ENCODE data around the gene NFIA.

The NFIA gene

DNA sequence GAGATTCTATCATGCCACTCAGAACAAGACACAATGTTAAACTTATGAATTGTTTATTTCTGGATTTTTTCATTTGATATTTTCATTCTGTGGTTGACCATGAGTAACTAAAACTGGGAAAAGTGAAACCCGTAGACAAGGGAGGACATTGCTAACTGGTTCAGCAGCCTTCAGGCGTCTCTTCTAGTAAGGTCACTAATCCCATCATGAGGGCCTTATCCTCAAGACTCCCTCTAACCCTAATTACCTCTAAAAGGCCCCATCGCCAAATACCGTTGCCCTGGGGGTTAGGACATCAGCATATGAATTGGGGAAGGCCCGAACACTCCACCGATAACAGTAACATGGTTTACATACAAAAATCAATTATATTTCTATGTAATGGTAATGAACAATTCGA, 394.9 kb downstream of the NFIA start:
- H3K27ac ChIP-seq (ENCODE audit: low read depth, low read length), result no peak overlapping the region
- H3K9ac ChIP-seq (ENCODE audit: low read depth, low read length), result no peak overlapping the region

GRCh38 chr1:61480273-61480935, 398.0 kb downstream of the NFIA start:
- Histone ChIP-seq H3K27ac (ENCODE audit: low read depth, low read length) (no peak overlapping the region), H3K4me3 (ENCODE audit: low read depth, low read length) (no peak overlapping the region), H3K4me1 (ENCODE audit: control insufficient read depth, insufficient read depth, low read length) (peaks cover 20% of the 10 kb centered on the region), H3K27me3 (ENCODE audit: control insufficient read depth, insufficient read depth, low read length) (peaks cover 83% of the 10 kb centered on the region), H3K36me3 (ENCODE audit: control insufficient read depth, insufficient read depth, low read length) (no peaks in the 10 kb centered on the region), H3K9ac (ENCODE audit: low read depth, low read length) (no peak overlapping the region), H3K9me3 (ENCODE audit: control insufficient read depth, insufficient read depth, low read length) (no peaks in the 10 kb centered on the region)

More for the DNA sequence above, 394.9 kb downstream of the NFIA start:
- H3K4me3 ChIP-seq (ENCODE audit: low read depth, low read length), result no peak overlapping the region
- no peaks in the 10 kb centered on the region for H3K36me3 ChIP-seq (ENCODE audit: control insufficient read depth, insufficient read depth, low read length)
- peaks cover 100% of the 10 kb centered on the region for H3K27me3 ChIP-seq (ENCODE audit: control insufficient read depth, insufficient read depth, low read length)
- H3K9me3 ChIP-seq (ENCODE audit: control insufficient read depth, insufficient read depth, low read length), result no peaks in the 10 kb centered on the region
- peaks cover 17% of the 10 kb centered on the region for H3K4me1 ChIP-seq (ENCODE audit: control insufficient read depth, insufficient read depth, low read length)

DNA sequence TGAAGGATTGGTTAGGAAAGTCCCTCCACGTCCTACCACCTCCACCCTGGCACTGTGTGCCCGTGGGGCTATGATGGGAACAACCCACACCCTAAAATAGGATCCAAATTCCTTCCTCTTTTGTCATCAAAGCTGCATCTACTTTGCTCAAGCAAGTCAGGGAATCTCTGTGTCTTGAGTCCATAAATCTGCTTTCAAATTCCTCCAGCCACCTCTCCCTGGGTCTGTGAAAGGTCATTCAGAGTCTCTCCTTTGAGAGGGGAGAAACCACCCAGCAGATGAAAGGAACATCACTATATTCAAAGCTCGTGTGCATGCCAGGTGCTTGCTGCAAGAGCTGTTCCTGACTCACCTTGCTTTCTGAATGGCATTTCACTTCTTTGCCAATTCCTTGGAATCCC, 399.0 kb downstream of the NFIA start:
- H3K9me3 ChIP-seq (ENCODE audit: control insufficient read depth, insufficient read depth, low read length), result no peaks in the 10 kb centered on the region
- no peak overlapping the region for H3K4me3 ChIP-seq (ENCODE audit: low read depth, low read length)
- peaks cover 20% of the 10 kb centered on the region for H3K4me1 ChIP-seq (ENCODE audit: control insufficient read depth, insufficient read depth, low read length)
- no peak overlapping the region for H3K9ac ChIP-seq (ENCODE audit: low read depth, low read length)
- H3K27me3 ChIP-seq (ENCODE audit: control insufficient read depth, insufficient read depth, low read length), result peaks cover 74% of the 10 kb centered on the region
- H3K36me3 ChIP-seq (ENCODE audit: control insufficient read depth, insufficient read depth, low read length), result no peaks in the 10 kb centered on the region
- H3K27ac ChIP-seq (ENCODE audit: low read depth, low read length), result no peak overlapping the region

GRCh38 chr1:61482170-61482734, 399.9 kb downstream of the NFIA start:
- Histone ChIP-seq H3K9ac (ENCODE audit: low read depth, low read length) (no peak overlapping the region), H3K27me3 (ENCODE audit: control insufficient read depth, insufficient read depth, low read length) (peaks cover 64% of the 10 kb centered on the region), H3K27ac (ENCODE audit: low read depth, low read length) (no peak overlapping the region)

DNA sequence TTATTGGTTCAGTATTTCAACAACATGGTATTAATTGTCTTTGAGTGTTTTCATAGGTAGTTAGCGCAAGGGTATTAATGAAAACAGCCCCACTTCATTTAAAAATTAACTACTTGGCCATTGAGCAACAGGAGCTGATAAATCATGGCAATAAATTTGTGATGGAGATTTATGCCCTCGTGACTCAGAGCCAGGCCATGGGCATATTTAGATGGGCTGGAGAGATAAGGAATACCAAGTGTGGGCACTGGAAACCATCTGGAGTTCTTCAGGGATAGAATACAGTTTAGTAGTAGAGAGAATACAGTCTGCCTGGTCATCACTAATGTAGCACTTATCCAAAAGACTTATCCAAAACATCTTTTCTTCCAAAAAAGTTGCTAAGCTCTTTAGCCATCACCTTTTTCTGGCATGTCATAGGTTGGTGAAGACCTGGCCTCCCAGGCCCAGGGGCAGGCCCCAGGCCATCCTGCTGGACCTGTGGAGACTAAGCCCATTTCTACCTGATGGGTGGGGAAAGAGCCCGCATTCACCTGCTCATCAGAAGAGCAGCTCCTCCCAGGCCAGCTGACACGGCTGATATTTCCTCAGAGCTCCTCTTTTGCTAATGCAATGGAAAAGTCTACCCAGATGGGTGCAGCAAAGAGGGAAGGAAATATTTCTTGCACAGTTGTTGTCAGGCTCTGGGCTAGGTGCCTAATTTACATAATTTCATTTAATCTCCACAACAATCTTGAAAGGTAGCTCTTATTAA, 404.6 kb downstream of the NFIA start:
- no peak overlapping the region for H3K9ac ChIP-seq (ENCODE audit: low read depth, low read length)
- no peaks in the 10 kb centered on the region for H3K9me3 ChIP-seq (ENCODE audit: control insufficient read depth, insufficient read depth, low read length)
- H3K36me3 ChIP-seq (ENCODE audit: control insufficient read depth, insufficient read depth, low read length), result no peaks in the 10 kb centered on the region
- no peak overlapping the region for H3K27ac ChIP-seq (ENCODE audit: low read depth, low read length)
- peaks cover 17% of the 10 kb centered on the region for H3K27me3 ChIP-seq (ENCODE audit: control insufficient read depth, insufficient read depth, low read length)
- H3K4me1 ChIP-seq (ENCODE audit: control insufficient read depth, insufficient read depth, low read length), result peaks cover 6% of the 10 kb centered on the region
- H3K4me3 ChIP-seq (ENCODE audit: low read depth, low read length), result no peak overlapping the region

More at GRCh38 chr1:61482170-61482734, 399.9 kb downstream of the NFIA start:
- Histone ChIP-seq H3K4me3 (ENCODE audit: low read depth, low read length) (no peak overlapping the region), H3K36me3 (ENCODE audit: control insufficient read depth, insufficient read depth, low read length) (no peaks in the 10 kb centered on the region), H3K9me3 (ENCODE audit: control insufficient read depth, insufficient read depth, low read length) (no peaks in the 10 kb centered on the region), H3K4me1 (ENCODE audit: control insufficient read depth, insufficient read depth, low read length) (peaks cover 20% of the 10 kb centered on the region)

GRCh38 chr1:61487801-61488200, 405.4 kb downstream of the NFIA start:
- H3K9me3 ChIP-seq (ENCODE audit: control insufficient read depth, insufficient read depth, low read length), result no peaks in the 10 kb centered on the region
- no peak overlapping the region for H3K9ac ChIP-seq (ENCODE audit: low read depth, low read length)
- H3K4me3 ChIP-seq (ENCODE audit: low read depth, low read length), result no peak overlapping the region
- H3K27me3 ChIP-seq (ENCODE audit: control insufficient read depth, insufficient read depth, low read length), result peaks cover 10% of the 10 kb centered on the region; the same call in 1 of the 2 replicates
- no peaks in the 10 kb centered on the region for H3K36me3 ChIP-seq (ENCODE audit: control insufficient read depth, insufficient read depth, low read length)
- H3K27ac ChIP-seq (ENCODE audit: low read depth, low read length), result no peak overlapping the region
- no peaks in the 10 kb centered on the region for H3K4me1 ChIP-seq (ENCODE audit: control insufficient read depth, insufficient read depth, low read length)

- Histone ChIP-seq H3K4me3 (ENCODE audit: low read depth, low read length) (no peak overlapping the region), H3K27ac (ENCODE audit: low read depth, low read length) (no peak overlapping the region), H3K4me1 (ENCODE audit: control insufficient read depth, insufficient read depth, low read length) (no peaks in the 10 kb centered on the region), H3K27me3 (ENCODE audit: control insufficient read depth, insufficient read depth, low read length) (no peaks in the 10 kb centered on the region), H3K9ac (ENCODE audit: low read depth, low read length) (no peak overlapping the region), H3K36me3 (ENCODE audit: control insufficient read depth, insufficient read depth, low read length) (no peaks in the 10 kb centered on the region), H3K9me3 (ENCODE audit: control insufficient read depth, insufficient read depth, low read length) (no peaks in the 10 kb centered on the region)
Observed at GRCh38 chr1:61490924-61491323, 408.6 kb downstream of the NFIA start.

DNA sequence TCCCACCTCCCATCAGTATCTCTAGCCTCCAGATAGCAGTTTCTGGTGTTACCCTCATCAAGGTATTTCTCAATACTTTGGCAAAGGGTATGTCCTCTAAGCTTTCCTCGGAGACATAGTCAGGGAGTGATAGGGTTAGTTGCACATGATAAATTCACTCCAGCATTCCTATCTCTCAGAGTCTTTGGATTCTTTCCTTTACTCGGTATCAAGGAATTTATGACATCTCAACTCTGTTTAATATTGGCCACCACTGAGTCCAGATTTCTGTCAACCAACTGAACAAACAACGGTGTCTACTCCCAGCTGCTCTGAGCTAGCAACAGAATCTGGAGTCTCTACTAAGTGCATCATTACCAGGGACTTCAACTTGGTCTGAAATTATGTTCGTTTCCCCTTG, 409.1 kb downstream of the NFIA start:
- no peak overlapping the region for H3K9ac ChIP-seq (ENCODE audit: low read depth, low read length)
- H3K27ac ChIP-seq (ENCODE audit: low read depth, low read length), result no peak overlapping the region
- H3K9me3 ChIP-seq (ENCODE audit: control insufficient read depth, insufficient read depth, low read length), result no peaks in the 10 kb centered on the region
- H3K4me3 ChIP-seq (ENCODE audit: low read depth, low read length), result no peak overlapping the region
- no peaks in the 10 kb centered on the region for H3K36me3 ChIP-seq (ENCODE audit: control insufficient read depth, insufficient read depth, low read length)
- no peaks in the 10 kb centered on the region for H3K4me1 ChIP-seq (ENCODE audit: control insufficient read depth, insufficient read depth, low read length)
- H3K27me3 ChIP-seq (ENCODE audit: control insufficient read depth, insufficient read depth, low read length), result no peaks in the 10 kb centered on the region

- Histone ChIP-seq H3K9ac (ENCODE audit: low read depth, low read length) (no peak overlapping the region), H3K4me3 (ENCODE audit: low read depth, low read length) (no peak overlapping the region), H3K36me3 (ENCODE audit: control insufficient read depth, insufficient read depth, low read length) (no peaks in the 10 kb centered on the region), H3K27ac (ENCODE audit: low read depth, low read length) (no peak overlapping the region), H3K9me3 (ENCODE audit: control insufficient read depth, insufficient read depth, low read length) (no peaks in the 10 kb centered on the region), H3K27me3 (ENCODE audit: control insufficient read depth, insufficient read depth, low read length) (no peaks in the 10 kb centered on the region), H3K4me1 (ENCODE audit: control insufficient read depth, insufficient read depth, low read length) (no peaks in the 10 kb centered on the region)
Observed at GRCh38 chr1:61494000-61494399, 411.6 kb downstream of the NFIA start.

DNA sequence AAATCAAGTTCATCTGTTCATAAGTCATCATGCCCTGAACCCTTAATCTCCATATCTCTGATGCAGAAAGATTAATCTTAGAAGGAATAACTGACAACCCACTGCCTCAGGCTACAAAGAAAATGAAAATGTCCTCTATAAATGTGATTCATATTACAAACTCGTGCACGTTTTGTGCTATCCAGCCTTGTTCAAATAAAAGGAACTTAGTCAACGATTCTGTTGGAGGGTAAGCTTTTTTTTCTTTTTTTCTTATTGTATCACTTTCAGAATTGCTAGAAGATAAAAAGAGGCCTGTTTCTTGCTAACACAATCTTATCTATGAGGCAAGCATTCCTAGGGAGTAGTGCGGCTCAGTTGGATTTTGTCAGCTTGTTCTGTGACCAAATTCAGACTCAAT, 414.1 kb downstream of the NFIA start:
- H3K4me1 ChIP-seq (ENCODE audit: control insufficient read depth, insufficient read depth, low read length), result no peaks in the 10 kb centered on the region
- H3K9me3 ChIP-seq (ENCODE audit: control insufficient read depth, insufficient read depth, low read length), result no peaks in the 10 kb centered on the region
- H3K27me3 ChIP-seq (ENCODE audit: control insufficient read depth, insufficient read depth, low read length), result no peaks in the 10 kb centered on the region
- no peaks in the 10 kb centered on the region for H3K36me3 ChIP-seq (ENCODE audit: control insufficient read depth, insufficient read depth, low read length)
- H3K4me3 ChIP-seq (ENCODE audit: low read depth, low read length), result no peak overlapping the region
- H3K9ac ChIP-seq (ENCODE audit: low read depth, low read length), result no peak overlapping the region
- H3K27ac ChIP-seq (ENCODE audit: low read depth, low read length), result no peak overlapping the region

DNA sequence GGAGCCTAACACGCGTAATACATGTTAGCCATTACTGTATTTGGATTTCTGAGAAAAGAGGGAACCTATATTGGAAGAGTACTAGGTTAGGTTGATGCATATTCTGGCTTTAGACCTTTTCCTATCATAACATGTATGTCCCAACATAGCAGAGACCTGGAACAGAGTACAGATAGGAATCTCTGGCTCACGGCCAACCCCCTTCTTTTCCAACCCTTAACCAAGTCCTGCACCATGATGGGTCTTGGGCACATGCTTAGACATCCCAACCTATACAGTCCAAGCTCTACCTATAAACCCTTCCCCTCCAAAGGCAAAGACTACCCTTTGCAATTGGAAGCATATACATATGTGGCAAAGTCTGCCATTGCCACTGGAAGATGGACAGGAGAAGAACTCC, 414.7 kb downstream of the NFIA start:
- H3K9me3 ChIP-seq (ENCODE audit: control insufficient read depth, insufficient read depth, low read length), result no peaks in the 10 kb centered on the region
- H3K9ac ChIP-seq (ENCODE audit: low read depth, low read length), result no peak overlapping the region
- no peak overlapping the region for H3K27ac ChIP-seq (ENCODE audit: low read depth, low read length)
- H3K36me3 ChIP-seq (ENCODE audit: control insufficient read depth, insufficient read depth, low read length), result no peaks in the 10 kb centered on the region
- H3K4me3 ChIP-seq (ENCODE audit: low read depth, low read length), result no peak overlapping the region
- no peaks in the 10 kb centered on the region for H3K4me1 ChIP-seq (ENCODE audit: control insufficient read depth, insufficient read depth, low read length)
- H3K27me3 ChIP-seq (ENCODE audit: control insufficient read depth, insufficient read depth, low read length), result no peaks in the 10 kb centered on the region
